Lung (tissue), 12 donors: Measurements from ENCODE around the gene STXBP6. TPM values are rescaled to one million over a fixed set of nuclear protein-coding genes. Genes with fewer than 3 reads are reported as not detected.

Experiments
- ATAC-seq: fragments of 200-7000 bp; cut with Tn5 transposase; one replicate; pipeline ENCODE4 v1.9.1; 2020; ENCODE audit warnings: moderate number of reproducible peaks; ENCODE audit not compliant: insufficient read depth, low FRiP score
- DNase-seq, 3 donors: peaks; one replicate each; pipeline ENCODE4 v3.0.0-alpha.2; 2013 to 2017
- H3K27ac ChIP-seq, 2 donors: one replicate each; pipeline ENCODE4 v1.5.1; 2013; ENCODE audit warnings: mild to moderate bottlenecking in 2 of 2, moderate library complexity in 2 of 2, control low read depth in 1 of 2, inconsistent platforms in 1 of 2, low read depth in 1 of 2, low read length in 1 of 2
- H3K27me3 ChIP-seq, 3 donors: one replicate each; pipeline ENCODE4 v1.5.1; 2013; ENCODE audit warnings: low read length in 2 of 3; ENCODE audit not compliant: control insufficient read depth in 3 of 3, insufficient read depth in 3 of 3
- H3K36me3 ChIP-seq, 4 donors: one replicate each; pipeline ENCODE4 v1.5.1; 2013; ENCODE audit warnings: low read length in 4 of 4, mild to moderate bottlenecking in 1 of 4, moderate library complexity in 1 of 4; ENCODE audit not compliant: control insufficient read depth in 4 of 4, insufficient read depth in 4 of 4
- H3K4me1 ChIP-seq, 5 donors: one replicate each; pipeline ENCODE4 v1.5.1; 2013; ENCODE audit warnings: low read length in 5 of 5, mild to moderate bottlenecking in 2 of 5, moderate library complexity in 1 of 5; ENCODE audit not compliant: control insufficient read depth in 5 of 5, insufficient read depth in 5 of 5
- H3K4me3 ChIP-seq: one replicate; pipeline ENCODE4 v1.5.1; 2013; ENCODE audit warnings: mild to moderate bottlenecking, control low read depth, moderate library complexity
- H3K9ac ChIP-seq, 2 donors: one replicate each; pipeline ENCODE4 v1.5.1; 2013; ENCODE audit warnings: low read length in 2 of 2, control low read depth in 1 of 2; ENCODE audit not compliant: insufficient read depth in 1 of 2
- H3K9me3 ChIP-seq, 4 donors: one replicate each; pipeline ENCODE4 v1.5.1; 2013; ENCODE audit warnings: low read length in 3 of 4, mild to moderate bottlenecking in 1 of 4, moderate library complexity in 1 of 4; ENCODE audit not compliant: control insufficient read depth in 4 of 4, insufficient read depth in 3 of 4
- WGBS, 2 donors: extraction: QIAGEN DNeasy Blood & Tissue Kit; methylation state at CpG; one replicate each; pipeline ENCODE4 v1.1.7; 2013; 5-methylcytosine and 5-hydroxymethylcytosine counted together
- polyA plus RNA-seq, 2 donors: library from polyadenylated mRNA; stranded (reverse); fragments of 200-250 nt; gene quantifications; one replicate each; pipeline ENCODE4 v1.2.1, GENCODE V29; 2013
- total RNA-seq, 2 donors: library from RNA; depleted of rRNA in 1 of 2; stranded (reverse); fragments of >200 nt in 1 of 2; gene quantifications; one replicate each; pipeline ENCODE4 v1.2.1, GENCODE V29; 2014 to 2021
- TF ChIP-seq, protein P1 (sequence below): IDR thresholded peaks from 2 replicates; pipeline ENCODE4 v1.5.1; 2012; ENCODE audit warnings: mild to moderate bottlenecking; ENCODE audit errors: control extremely low read depth, extremely low read depth
- donor health status: control.
- donor health status: control.
- donor health status: Bipolar disorder and iron deficiency.
- donor health status: healthy.
- donor health status: DM: yes; HTN: yes; CAD: no.

Gene STXBP6
- total and polyA plus RNA-seq, 4 donors: 9.3 to 42.5 (median 10.5) TPM

DNA sequence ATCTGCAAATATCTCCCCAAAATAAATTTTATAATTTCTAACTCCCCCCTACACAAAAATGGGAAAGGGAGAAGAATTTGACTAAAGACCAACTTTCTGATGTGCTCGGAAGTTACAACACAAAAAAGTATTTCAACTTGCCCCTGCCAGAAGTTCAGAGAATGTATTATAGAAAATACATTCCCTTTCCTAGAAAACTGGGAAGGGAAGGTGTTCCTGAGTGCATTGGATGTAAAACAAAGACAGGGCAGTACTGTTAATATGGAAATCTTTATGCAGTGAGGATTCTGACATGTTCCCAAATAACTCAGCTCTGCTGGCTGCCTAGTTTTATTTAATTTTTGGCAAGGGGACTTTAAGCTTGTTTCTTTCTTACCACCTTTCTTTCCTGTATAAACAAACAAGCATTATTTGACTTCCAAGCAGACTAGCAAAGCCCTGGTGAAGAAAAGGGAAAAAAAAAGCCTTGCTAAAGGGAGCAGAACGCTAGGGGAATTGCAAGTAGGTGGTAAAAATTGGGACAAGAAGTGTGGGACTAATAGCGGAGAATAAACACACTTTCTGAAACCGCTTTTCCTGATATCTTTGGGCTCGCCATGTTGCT lies 124.1 kb downstream of the STXBP6 start:
- no peak overlapping the region for H3K9ac ChIP-seq
- H3K36me3 ChIP-seq: no peaks in the 10 kb centered on the region
- ATAC-seq (no peak), DNase-seq (peak in 1 of 3 donors; percentile 35)
- no peak overlapping the region for H3K27ac ChIP-seq
- TF ChIP-seq, protein P1, sequence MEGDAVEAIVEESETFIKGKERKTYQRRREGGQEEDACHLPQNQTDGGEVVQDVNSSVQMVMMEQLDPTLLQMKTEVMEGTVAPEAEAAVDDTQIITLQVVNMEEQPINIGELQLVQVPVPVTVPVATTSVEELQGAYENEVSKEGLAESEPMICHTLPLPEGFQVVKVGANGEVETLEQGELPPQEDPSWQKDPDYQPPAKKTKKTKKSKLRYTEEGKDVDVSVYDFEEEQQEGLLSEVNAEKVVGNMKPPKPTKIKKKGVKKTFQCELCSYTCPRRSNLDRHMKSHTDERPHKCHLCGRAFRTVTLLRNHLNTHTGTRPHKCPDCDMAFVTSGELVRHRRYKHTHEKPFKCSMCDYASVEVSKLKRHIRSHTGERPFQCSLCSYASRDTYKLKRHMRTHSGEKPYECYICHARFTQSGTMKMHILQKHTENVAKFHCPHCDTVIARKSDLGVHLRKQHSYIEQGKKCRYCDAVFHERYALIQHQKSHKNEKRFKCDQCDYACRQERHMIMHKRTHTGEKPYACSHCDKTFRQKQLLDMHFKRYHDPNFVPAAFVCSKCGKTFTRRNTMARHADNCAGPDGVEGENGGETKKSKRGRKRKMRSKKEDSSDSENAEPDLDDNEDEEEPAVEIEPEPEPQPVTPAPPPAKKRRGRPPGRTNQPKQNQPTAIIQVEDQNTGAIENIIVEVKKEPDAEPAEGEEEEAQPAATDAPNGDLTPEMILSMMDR: no peak
- no peaks in the 10 kb centered on the region for H3K9me3 ChIP-seq
- H3K27me3 ChIP-seq: no peaks in the 10 kb centered on the region
- peaks cover 0 to 35% (median 12%) of the 10 kb centered on the region in 5 donors for H3K4me1 ChIP-seq
- H3K4me3 ChIP-seq: no peak overlapping the region
- WGBS, 2 donors: 87 to 90% methylated on average over 5 of the region's 5 CpGs

DNA sequence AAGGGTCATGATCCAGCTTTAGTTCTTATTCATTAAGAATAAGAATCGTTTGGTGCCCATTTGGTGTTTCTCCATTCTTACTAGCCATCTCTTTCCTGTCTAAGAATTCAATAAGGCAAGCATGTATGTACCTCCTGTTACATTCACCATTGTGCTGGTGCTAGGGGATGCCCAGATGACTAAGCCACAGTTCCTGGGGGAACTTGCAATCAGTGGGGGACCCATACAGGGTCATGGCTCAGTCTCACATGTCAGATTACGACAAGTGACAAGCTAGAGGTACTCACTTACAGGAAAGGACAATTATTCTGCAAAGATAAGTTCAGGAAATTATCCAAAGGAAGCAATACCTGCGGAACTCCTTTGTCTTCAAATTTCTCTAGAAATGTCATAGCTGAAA lies 125.4 kb downstream of the STXBP6 start:
- H3K36me3 ChIP-seq: no peaks in the 10 kb centered on the region
- H3K27ac ChIP-seq: no peak overlapping the region
- DNase-seq (no peak), ATAC-seq (no peak)
- H3K4me1 ChIP-seq: peaks cover 0 to 37% (median 12%) of the 10 kb centered on the region in 5 donors
- H3K4me3 ChIP-seq: no peak overlapping the region
- H3K27me3 ChIP-seq: no peaks in the 10 kb centered on the region
- no peaks in the 10 kb centered on the region for H3K9me3 ChIP-seq
- H3K9ac ChIP-seq: no peak overlapping the region
- TF ChIP-seq, protein P1: no peak
- 72 to 85% methylated on average over 3 of the region's 3 CpGs for WGBS, 2 donors

DNA sequence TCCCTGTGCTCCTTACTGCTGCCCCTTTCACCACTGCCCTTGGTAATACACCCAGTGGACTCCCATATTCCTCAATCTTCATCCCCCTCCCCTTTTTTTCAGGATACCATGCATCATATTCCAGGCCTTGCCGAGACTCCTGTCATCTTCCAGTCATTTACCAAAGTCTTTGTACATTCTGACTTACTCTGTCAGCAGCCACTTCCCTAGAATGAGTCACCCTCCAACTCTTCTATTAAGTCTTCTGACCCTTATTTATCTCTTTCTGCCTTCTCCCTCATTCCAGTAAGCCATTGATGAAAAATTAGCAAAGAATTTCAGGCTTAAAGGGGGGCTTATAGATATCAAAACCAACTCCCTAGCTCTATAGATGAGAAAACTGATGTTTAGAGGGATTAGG lies 128.0 kb downstream of the STXBP6 start:
- Histone ChIP-seq H3K9me3 (no peaks in the 10 kb centered on the region), H3K4me1 (peaks cover 0 to 36% (median 3%) of the 10 kb centered on the region in 5 donors), H3K4me3 (no peak overlapping the region), H3K9ac (no peak overlapping the region), H3K27me3 (no peaks in the 10 kb centered on the region), H3K36me3 (no peaks in the 10 kb centered on the region), H3K27ac (peak overlapping the region in 1 of 2 donors; percentile 72)
- DNase-seq (no peak), ATAC-seq (no peak)
- TF ChIP-seq, protein P1: no peak
- WGBS, 2 donors: 75 to 83% methylated on average over 1 of the region's 1 CpG
